Measurements from ENCODE around the gene G6PC3.
"Not testable (repeated sequence)": the region's sequence is repeated elsewhere in the genome, so short reads cannot be mapped to it uniquely, and the experiment has no call there.

G6PC3 gene

DNA sequence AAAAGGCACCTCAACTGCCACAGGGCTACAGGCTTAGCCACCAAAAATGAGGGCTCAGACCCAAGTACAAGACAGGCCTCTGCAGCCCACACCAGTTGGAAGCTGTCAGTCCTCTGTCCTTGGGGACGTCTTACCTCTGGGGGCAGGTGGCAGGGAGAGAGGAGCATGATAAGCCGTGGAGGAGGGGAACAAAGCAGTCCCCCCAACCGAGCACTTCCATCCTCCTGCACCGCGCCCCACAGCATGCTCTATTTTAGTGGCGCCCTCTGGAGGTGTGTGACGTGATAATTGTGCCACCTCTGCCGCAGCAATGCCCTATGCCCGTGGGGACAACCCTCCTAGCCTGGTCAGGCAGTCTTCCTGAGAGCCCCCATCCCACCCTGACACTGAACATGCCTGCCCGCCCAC is 13.6 kb downstream of the G6PC3 start:
- no peak for DNase-seq (ENCODE audit: low spot score)

- DNase-seq (ENCODE audit: low spot score) = no peak
Observed at GRCh38 chr17:44084921-44085320, 14.4 kb downstream of the G6PC3 start.

GRCh38 chr17:44085908-44086307 is 15.4 kb downstream of the G6PC3 start:
- no peak for DNase-seq (ENCODE audit: low spot score)

- DNase-seq (ENCODE audit: low spot score) = peak; percentile 98
Observed at GRCh38 chr17:44086364-44087311, 16.1 kb downstream of the G6PC3 start.

DNA sequence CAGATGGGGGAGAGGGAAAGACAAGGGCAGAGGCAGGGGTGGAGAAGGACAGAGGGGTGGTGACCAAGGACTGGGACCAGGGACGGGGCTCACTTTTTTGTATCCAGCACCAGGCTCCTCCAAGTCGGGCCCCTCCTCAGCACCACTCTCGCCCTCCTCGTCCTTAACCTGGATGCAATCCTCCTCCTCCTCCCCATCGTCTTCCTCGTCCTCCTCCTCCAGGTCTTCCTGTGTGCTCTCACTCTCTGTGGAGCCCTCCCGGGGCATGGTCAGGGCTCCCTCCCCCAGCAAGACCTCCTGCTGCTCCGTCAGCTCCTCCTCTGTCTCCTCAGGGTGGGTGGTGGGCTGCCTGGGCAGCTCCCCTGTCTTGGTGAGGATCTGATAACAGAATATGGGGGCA is 16.8 kb downstream of the G6PC3 start:
- DNase-seq (ENCODE audit: low spot score) = no peak

DNA sequence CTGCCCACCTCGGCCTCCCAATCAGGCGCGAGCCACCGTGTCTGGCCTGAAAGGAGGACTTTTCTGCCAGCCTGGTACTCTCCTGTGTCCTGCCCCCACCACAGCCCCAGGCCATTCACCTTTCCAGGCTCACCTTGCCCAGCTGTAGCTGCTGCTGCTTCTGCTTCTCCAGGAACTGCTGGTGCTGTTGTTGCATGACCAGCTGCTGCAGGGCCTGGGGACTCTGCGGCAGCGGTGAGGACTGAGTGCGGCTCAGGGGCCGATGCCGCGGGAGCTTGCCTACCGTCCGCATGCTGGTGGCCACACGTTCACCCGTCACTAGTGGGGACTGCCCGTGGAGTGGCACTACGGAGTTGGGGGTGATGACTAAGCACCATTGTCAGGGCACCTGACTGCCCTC is 17.7 kb downstream of the G6PC3 start:
- DNase-seq (ENCODE audit: low spot score) = no peak

DNA sequence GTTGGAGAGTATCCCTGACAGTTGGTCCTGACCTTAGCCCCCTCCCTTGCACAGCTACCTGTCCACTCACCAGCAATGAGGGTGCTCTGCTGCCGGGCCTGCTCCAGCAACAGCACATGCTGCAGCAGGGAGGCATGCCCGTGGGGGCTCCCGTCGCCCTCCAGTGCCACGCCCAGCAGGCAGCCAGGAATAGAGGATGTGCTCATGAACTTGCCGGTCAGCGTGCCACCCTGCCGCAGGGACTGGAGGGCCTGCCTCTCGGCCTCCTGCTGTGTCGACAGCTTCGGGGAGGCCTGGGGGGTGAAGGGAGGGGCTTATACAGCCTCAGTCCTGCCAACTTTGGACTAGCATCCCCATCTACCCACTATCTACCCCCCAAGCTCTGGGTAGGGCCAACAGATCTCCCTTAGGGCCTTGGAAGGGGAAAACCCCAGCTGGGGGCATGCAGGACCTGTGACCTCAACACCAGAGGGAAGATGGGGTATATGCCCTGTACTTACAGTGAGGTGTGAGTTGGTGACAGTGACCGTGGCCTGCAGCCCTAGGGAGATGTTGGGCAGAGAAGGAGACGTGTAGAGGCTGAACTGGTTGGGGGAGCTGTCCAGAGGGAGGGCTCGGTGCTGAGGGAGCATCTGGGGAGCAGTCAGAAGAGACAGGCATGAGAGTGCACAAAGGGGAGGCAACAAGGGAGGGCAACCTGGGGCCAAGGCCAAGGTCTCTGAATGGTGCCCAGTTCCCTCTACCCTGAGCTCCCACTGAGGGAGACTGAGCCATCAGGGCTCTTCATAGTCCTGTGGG is 20.9 kb downstream of the G6PC3 start:
- DNase-seq (ENCODE audit: low spot score) = no peak

- DNase-seq (ENCODE audit: low spot score) = no peak
Observed at GRCh38 chr17:44092051-44092450, 21.5 kb downstream of the G6PC3 start.

GRCh38 chr17:44093231-44093900 is 22.8 kb downstream of the G6PC3 start:
- no peak for DNase-seq (ENCODE audit: low spot score)

DNA sequence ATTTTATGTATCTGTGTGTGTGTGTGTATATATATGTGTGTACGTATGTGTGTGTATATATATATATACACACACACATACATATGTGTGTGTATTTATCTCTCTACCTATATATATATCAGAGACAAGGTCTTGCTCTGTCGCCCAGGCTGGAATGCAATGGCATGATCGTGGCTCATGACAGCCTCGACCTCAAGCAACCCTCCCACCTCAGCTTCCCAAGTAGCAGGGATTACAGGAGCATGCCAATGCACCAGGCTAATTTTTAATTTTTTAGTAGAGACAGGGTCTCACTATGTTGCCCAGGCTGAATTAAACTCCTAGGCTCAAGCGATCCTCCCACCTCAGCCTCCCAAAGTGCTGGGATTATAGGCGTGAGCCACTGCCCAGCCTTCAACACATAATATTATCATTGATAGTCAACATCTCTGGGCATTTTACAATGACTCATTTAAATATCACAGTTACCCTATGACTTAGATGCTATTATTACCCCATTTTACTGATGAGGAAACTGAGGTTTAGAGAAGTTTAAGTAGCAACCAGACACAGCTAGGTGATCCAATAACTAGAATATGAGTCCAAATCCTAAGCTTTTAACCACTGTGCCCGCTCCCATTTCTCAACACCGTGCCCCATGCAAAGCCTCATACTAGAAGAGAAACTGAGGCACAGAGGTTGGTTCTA is 24.3 kb downstream of the G6PC3 start:
- no peak for DNase-seq (ENCODE audit: low spot score)

DNA sequence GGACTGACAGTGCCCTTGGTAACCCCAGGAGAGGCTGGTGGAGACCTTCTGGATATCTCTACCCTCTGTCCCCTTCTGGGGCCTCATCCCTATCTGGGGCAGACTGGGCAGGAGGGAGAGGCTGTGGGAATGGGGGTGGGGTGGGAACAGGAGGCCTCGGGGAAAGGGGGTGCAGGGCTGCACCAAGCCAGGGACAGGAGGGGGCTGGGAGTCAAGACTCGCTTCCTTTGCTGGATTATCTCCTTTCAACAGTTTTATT is 24.8 kb downstream of the G6PC3 start:
- DNase-seq (ENCODE audit: low spot score) = no peak

DNA sequence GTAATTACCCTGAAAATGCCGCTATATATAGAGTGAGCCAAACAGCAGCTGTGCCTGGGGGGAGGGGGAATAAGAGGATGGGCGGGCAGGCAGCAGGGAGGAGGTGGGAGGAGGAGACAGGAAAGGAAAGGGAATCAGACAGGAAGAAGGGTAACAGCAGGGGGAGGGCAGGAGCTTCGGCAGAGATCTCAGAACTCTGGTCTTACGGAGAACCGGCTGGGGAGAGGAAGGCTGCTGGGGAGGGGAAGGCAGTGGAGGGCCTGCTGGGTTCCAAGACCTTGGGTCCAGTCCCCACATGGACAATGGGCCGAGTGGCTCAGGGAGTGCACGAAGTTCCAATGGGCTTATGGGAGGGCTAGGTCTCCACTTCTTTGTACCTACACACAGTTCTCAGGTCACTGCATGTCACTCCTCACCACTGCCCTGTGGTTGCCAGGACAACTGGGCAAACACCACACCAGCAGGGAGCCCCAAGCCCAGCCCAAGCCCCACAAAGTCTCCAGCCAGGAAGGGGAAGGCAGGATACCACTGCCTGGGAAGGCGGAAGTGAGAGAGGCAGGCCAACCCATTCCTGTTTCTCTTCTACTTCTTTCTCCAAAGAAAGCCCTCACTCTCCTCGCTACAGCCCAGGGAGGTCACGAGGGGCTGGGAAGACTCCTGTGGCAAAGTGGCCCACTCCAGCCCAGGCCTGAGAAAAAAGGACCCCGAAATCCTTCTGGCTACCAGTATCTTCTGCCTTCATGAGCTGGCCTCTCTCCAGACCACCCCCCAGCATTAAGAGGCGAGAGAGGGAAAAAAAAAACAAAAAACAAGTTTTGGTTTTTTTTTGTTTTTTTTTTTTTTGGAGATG is 25.3 kb downstream of the G6PC3 start:
- peak; percentile 83 for DNase-seq (ENCODE audit: low spot score)

DNA sequence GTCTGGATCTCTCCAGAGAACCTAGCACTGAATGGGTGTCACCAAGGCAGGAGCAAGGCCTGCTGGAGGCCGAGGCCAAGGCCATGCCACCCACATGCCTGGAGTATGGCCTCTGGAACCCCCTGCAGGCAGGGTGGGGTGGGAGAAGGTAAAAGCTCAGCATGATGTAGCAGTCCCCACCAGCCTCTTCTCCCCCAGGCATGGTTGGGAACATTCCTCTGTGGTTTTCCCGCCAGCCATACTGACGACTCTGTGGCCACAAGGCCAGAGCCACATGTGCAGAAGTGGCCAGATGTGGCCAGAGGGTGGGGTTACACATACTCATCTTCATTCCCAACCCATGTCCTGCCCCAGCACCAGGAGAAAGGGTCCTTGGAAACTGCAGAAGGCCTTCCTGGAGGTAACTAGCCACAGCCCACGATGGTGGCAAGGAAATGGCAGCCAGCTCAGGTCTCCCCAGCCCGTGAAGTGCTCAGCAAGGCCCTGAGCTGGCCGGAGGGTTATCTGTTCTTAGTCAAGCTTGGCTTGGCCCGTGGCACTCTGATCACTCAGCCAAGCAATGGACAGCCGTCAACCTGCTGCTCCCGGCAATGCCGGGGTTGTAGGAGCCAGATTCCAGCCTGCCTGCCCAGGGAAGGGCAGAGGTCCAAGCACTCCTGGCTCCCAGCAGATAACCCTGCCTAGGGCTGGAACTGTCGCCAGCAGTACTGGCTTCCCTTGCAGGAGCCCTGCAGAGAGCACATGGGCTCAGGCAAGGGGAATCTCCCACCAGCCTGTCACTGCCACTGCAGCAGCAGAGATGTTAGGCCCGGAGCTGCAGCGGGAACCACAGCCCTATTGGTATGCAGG is 26.8 kb downstream of the G6PC3 start:
- DNase-seq (ENCODE audit: low spot score) = peak; percentile 76

- DNase-seq (ENCODE audit: low spot score) = not testable (repeated sequence)
Observed at GRCh38 chr17:44101858-44102257, 31.3 kb downstream of the G6PC3 start.

- no peak for DNase-seq (ENCODE audit: low spot score)
Observed at GRCh38 chr17:44102849-44103622, 32.5 kb downstream of the G6PC3 start.

DNA sequence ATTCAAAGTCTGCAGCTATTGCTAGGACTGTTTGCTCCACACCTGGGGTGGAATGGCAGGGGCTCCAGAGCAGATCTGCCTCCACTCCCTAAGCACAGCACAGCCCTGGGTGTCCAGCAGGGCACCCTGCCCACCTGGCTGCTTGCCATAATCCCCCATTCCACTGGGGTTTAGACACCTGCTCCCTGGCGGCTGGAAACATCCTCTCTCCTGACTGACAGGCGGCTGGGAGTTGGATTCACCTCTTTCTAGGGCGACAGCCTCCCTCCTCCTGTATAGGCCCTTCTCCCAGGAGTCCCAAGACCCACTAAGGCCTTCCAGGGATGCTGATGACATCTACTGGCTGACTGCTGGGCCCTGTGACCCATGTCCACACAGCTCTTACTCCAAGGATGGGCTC is 34.9 kb downstream of the G6PC3 start:
- DNase-seq (ENCODE audit: low spot score) = no peak

DNA sequence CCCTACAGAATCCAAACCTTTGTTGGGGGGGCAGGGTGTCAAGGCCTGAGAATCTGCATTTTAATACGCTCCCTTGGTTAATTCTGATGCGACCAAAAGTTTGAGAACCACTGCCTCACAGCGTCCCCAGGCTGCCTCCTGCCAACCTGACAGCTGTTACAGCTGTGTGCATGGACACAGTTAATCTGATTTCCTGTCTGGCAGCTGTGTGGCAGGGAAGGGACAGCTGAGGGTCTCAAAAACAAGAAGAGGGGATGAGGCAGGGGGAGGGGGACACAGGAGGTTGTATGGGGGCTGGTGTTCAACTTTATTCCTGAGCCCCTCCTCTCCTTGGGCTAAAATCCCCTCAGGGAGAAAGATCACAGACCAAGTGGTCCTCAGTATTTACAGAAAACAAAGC is 35.4 kb downstream of the G6PC3 start:
- DNase-seq (ENCODE audit: low spot score) = no peak

DNA sequence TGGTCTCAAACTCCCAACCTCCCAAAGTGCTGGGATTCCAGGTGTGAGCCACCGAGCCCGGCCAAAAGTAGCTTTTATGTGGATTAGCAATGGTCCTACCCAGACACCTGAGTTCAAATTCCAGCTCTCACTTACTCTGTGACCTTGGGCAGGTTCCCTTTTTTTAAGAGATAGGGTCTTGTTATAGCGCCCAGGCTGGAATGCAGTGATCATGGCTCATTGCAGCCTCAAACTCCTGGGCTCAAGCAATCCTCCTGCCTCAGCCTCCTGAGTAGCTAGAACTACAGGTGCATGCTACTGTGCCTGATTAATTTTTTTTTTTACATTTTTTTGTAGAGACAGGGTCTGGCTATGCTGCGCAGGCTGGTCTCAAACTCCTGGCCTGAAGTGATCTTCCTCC is 36.3 kb downstream of the G6PC3 start:
- no peak for DNase-seq (ENCODE audit: low spot score)

All from AG08395 (cell line).